ENCODE data around the gene SYK.

Gene SYK

DNA sequence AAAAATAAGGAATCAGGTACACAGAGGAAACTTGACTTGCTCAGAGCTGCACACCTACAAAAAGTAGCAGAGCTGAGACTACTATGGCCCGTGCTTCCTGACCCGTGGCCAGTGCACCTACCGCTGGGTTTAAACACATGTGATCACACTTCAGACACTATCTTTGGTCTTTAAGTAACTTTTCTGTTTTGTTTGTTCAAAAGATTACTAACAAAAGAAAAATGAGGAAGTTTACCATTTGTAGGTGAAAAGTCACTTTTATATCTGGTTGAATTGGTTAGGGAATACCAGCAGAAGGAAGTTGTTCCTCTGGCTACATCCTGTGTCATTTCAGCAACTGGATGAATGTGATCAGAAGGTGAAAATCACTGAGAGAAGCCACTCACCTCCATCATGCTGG is 6.5 kb upstream of the SYK start:
- Histone ChIP-seq H2AFZ (ENCODE audit: low read depth, low read length) (no peak overlapping the region), H3K9ac (ENCODE audit: low read length) (peak overlapping the region; percentile 83), H3K27me3 (ENCODE audit: low read depth, low read length) (no peaks in the 10 kb centered on the region), H3K27ac (ENCODE audit: low read length) (peak overlapping the region; percentile 98), H3K36me3 (replicated peaks; ENCODE audit: low read depth, low read length) (peaks cover 7% of the 10 kb centered on the region), H3K9me3 (ENCODE audit: insufficient read depth, low read length) (peaks cover 14% of the 10 kb centered on the region; the same call in 1 of the 2 replicates), H3K4me2 (ENCODE audit: low read length) (peak overlapping the region; percentile 75), H4K20me1 (ENCODE audit: insufficient read depth, low read length) (no peaks in the 10 kb centered on the region), H3K4me1 (ENCODE audit: low read length) (peaks cover 87% of the 10 kb centered on the region), H3K4me3 (ENCODE audit: low read length) (peak overlapping the region; percentile 32; the same call in 1 of the 2 replicates), H3K79me2 (ENCODE audit: low read length) (peaks cover 11% of the 10 kb centered on the region; the same call in 1 of the 2 replicates)
- no peak for TF ChIP-seq EZH2phosphoT487 (IDR thresholded peaks at IDR 0.05; ENCODE audit: low read depth)
- TF ChIP-seq, protein P1, sequence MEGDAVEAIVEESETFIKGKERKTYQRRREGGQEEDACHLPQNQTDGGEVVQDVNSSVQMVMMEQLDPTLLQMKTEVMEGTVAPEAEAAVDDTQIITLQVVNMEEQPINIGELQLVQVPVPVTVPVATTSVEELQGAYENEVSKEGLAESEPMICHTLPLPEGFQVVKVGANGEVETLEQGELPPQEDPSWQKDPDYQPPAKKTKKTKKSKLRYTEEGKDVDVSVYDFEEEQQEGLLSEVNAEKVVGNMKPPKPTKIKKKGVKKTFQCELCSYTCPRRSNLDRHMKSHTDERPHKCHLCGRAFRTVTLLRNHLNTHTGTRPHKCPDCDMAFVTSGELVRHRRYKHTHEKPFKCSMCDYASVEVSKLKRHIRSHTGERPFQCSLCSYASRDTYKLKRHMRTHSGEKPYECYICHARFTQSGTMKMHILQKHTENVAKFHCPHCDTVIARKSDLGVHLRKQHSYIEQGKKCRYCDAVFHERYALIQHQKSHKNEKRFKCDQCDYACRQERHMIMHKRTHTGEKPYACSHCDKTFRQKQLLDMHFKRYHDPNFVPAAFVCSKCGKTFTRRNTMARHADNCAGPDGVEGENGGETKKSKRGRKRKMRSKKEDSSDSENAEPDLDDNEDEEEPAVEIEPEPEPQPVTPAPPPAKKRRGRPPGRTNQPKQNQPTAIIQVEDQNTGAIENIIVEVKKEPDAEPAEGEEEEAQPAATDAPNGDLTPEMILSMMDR (IDR thresholded peaks at IDR 0.05; ENCODE audit: low read depth, low read length), result no peak

DNA sequence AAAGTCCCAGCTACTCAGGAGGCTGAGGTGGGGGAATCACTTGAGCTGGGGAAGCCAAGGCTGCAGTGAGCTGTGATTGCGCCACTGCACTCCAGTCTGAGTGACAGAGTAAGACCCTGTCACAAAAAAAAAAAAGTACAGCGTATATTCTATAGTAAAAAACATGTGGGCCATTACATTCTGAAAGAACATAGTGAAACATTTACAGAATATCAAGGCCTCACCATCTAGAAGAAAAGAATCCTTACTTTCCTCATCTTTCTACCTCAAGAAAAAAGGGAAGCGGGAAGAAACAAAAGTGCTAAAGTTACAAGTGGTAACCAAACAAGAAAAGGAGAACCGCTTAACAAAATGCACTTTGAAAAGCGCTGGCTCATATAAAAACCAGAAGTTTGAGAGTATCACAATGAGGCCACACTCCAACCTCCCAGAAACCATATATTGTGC is 5.7 kb upstream of the SYK start:
- Histone ChIP-seq H4K20me1 (ENCODE audit: insufficient read depth, low read length) (no peaks in the 10 kb centered on the region), H3K9me3 (ENCODE audit: insufficient read depth, low read length) (peaks cover 12% of the 10 kb centered on the region; the same call in 1 of the 2 replicates), H3K4me1 (ENCODE audit: low read length) (peaks cover 87% of the 10 kb centered on the region), H3K79me2 (ENCODE audit: low read length) (peaks cover 13% of the 10 kb centered on the region), H3K27ac (ENCODE audit: low read length) (peak overlapping the region; percentile 98), H3K4me2 (ENCODE audit: low read length) (peak overlapping the region; percentile 75), H2AFZ (ENCODE audit: low read depth, low read length) (no peak overlapping the region), H3K9ac (ENCODE audit: low read length) (peak overlapping the region; percentile 83), H3K27me3 (ENCODE audit: low read depth, low read length) (no peaks in the 10 kb centered on the region), H3K36me3 (replicated peaks; ENCODE audit: low read depth, low read length) (peaks cover 7% of the 10 kb centered on the region), H3K4me3 (ENCODE audit: low read length) (peak overlapping the region; percentile 55)
- TF ChIP-seq, protein P1 (IDR thresholded peaks at IDR 0.05; ENCODE audit: low read depth, low read length), result no peak
- no peak for TF ChIP-seq EZH2phosphoT487 (IDR thresholded peaks at IDR 0.05; ENCODE audit: low read depth)

DNA sequence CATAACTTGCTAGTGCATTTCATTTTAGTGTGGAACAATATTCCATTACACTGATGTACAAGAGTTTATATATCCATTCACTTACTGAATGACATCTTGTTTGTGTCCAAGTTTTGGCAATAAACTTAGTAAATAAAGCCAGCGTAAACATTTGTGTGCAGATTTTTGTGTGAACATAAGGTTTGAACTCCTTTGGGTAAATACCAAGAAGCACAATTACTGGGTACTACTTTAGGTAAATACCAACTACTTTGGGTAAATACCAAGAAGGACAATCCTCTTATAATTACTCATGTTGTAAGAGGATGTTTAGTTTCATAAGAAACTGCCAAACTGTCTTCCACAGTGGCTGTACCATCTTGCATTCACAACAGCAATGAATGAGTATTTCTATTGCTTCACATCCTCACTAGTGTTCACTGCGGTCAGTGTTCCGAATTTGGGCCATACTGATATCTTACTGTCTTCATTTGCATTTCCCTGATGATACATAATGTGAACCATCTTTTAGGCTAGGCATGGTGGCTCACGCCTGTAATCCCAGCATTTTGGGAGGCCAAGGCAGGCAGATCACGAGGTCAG is 2.3 kb upstream of the SYK start:
- H4K20me1 ChIP-seq (ENCODE audit: insufficient read depth, low read length), result no peaks in the 10 kb centered on the region
- peaks cover 72% of the 10 kb centered on the region for H3K4me1 ChIP-seq (ENCODE audit: low read length)
- no peaks in the 10 kb centered on the region for H3K27me3 ChIP-seq (ENCODE audit: low read depth, low read length)
- peak overlapping the region; percentile 97 for H3K27ac ChIP-seq (ENCODE audit: low read length)
- H3K4me2 ChIP-seq (ENCODE audit: low read length), result peak overlapping the region; percentile 99
- peak overlapping the region; percentile 86 for H3K4me3 ChIP-seq (ENCODE audit: low read length)
- H3K36me3 ChIP-seq (replicated peaks; ENCODE audit: low read depth, low read length), result peaks cover 6% of the 10 kb centered on the region
- peaks cover 42% of the 10 kb centered on the region for H3K79me2 ChIP-seq (ENCODE audit: low read length)
- H3K9ac ChIP-seq (ENCODE audit: low read length), result peak overlapping the region; percentile 99; the same call in 1 of the 2 replicates
- H3K9me3 ChIP-seq (ENCODE audit: insufficient read depth, low read length), result no peaks in the 10 kb centered on the region
- TF ChIP-seq, protein P1 (IDR thresholded peaks at IDR 0.05; ENCODE audit: low read depth, low read length), result no peak
- TF ChIP-seq EZH2phosphoT487 (IDR thresholded peaks at IDR 0.05; ENCODE audit: low read depth), result no peak
- no peak overlapping the region for H2AFZ ChIP-seq (ENCODE audit: low read depth, low read length)

DNA sequence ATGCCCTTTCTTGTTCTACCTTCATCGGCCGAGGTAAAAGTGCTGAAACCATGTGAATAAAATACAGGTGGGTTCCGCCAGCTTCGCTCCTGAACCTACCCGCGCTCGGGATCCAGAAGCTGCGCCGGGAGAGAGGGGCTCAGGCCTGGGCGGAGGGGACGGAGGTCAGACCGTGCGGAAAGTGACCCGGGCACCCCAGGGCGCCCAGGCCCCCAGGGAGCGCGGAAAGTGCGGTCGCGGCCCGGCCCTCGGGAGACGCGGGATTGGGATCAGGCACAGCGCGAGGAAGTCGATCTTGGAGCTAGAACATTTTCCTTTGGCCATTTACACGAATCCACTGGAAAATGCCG is 329 bp downstream of the SYK start:
- no peak overlapping the region for H2AFZ ChIP-seq (ENCODE audit: low read depth, low read length)
- H3K4me1 ChIP-seq (ENCODE audit: low read length), result peaks cover 72% of the 10 kb centered on the region
- TF ChIP-seq EZH2phosphoT487 (IDR thresholded peaks at IDR 0.05; ENCODE audit: low read depth), result no peak
- TF ChIP-seq, protein P1 (IDR thresholded peaks at IDR 0.05; ENCODE audit: low read depth, low read length), result no peak
- peaks cover 22% of the 10 kb centered on the region for H3K36me3 ChIP-seq (replicated peaks; ENCODE audit: low read depth, low read length)
- H3K9ac ChIP-seq (ENCODE audit: low read length), result peak overlapping the region; percentile 99
- H3K4me3 ChIP-seq (ENCODE audit: low read length), result peak overlapping the region; percentile 86
- H3K9me3 ChIP-seq (ENCODE audit: insufficient read depth, low read length), result no peaks in the 10 kb centered on the region
- H3K27ac ChIP-seq (ENCODE audit: low read length), result peak overlapping the region; percentile 97
- H3K79me2 ChIP-seq (ENCODE audit: low read length), result peaks cover 67% of the 10 kb centered on the region
- H4K20me1 ChIP-seq (ENCODE audit: insufficient read depth, low read length), result peaks cover 18% of the 10 kb centered on the region
- peak overlapping the region; percentile 99 for H3K4me2 ChIP-seq (ENCODE audit: low read length)
- no peaks in the 10 kb centered on the region for H3K27me3 ChIP-seq (ENCODE audit: low read depth, low read length)
